GM12872 (cell line): Measurements from ENCODE around the gene FBXL16.

Experiments used
- TF ChIP-seq, protein P1 (sequence below): IDR thresholded peaks from 3 replicates; pipeline ENCODE4 v1.5.1; 2011; ENCODE audit warnings: low read depth, mild to moderate bottlenecking, low read length, moderate library complexity; ENCODE audit not compliant: insufficient read depth

Gene FBXL16

GRCh38 chr16:727291-727977 is 21.8 kb upstream of the FBXL16 start:
- TF ChIP-seq, protein P1, sequence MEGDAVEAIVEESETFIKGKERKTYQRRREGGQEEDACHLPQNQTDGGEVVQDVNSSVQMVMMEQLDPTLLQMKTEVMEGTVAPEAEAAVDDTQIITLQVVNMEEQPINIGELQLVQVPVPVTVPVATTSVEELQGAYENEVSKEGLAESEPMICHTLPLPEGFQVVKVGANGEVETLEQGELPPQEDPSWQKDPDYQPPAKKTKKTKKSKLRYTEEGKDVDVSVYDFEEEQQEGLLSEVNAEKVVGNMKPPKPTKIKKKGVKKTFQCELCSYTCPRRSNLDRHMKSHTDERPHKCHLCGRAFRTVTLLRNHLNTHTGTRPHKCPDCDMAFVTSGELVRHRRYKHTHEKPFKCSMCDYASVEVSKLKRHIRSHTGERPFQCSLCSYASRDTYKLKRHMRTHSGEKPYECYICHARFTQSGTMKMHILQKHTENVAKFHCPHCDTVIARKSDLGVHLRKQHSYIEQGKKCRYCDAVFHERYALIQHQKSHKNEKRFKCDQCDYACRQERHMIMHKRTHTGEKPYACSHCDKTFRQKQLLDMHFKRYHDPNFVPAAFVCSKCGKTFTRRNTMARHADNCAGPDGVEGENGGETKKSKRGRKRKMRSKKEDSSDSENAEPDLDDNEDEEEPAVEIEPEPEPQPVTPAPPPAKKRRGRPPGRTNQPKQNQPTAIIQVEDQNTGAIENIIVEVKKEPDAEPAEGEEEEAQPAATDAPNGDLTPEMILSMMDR = no peak

GRCh38 chr16:726438-727290 is 21.1 kb upstream of the FBXL16 start, which contains the start of the genes CCDC78 and HAGHL:
CCDC78 (minus strand) TSS chr16:726443; CDS start chr16:726367, 76 bp downstream.
HAGHL (plus strand) TSS chr16:727106; CDS start chr16:727510, 404 bp downstream.
- TF ChIP-seq, protein P1 = no peak

DNA sequence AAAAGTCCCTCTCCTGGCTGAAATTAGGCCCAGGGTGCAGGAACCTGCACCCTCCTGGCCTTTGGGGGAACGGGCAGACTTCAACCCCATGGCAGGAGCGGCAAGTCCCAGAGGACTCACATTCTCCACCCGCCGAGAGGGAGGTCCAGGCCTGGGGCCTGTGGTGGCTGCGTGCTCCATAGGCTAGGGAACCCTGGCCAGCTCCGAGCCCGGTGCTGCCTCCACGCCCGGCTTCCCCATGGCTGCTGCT is 20.5 kb upstream of the FBXL16 start:
- TF ChIP-seq, protein P1 = no peak

GRCh38 chr16:725463-726187 is 20.0 kb upstream of the FBXL16 start:
- TF ChIP-seq, protein P1 = no peak

GRCh38 chr16:725041-725376 is 19.4 kb upstream of the FBXL16 start:
- TF ChIP-seq, protein P1 = no peak

DNA sequence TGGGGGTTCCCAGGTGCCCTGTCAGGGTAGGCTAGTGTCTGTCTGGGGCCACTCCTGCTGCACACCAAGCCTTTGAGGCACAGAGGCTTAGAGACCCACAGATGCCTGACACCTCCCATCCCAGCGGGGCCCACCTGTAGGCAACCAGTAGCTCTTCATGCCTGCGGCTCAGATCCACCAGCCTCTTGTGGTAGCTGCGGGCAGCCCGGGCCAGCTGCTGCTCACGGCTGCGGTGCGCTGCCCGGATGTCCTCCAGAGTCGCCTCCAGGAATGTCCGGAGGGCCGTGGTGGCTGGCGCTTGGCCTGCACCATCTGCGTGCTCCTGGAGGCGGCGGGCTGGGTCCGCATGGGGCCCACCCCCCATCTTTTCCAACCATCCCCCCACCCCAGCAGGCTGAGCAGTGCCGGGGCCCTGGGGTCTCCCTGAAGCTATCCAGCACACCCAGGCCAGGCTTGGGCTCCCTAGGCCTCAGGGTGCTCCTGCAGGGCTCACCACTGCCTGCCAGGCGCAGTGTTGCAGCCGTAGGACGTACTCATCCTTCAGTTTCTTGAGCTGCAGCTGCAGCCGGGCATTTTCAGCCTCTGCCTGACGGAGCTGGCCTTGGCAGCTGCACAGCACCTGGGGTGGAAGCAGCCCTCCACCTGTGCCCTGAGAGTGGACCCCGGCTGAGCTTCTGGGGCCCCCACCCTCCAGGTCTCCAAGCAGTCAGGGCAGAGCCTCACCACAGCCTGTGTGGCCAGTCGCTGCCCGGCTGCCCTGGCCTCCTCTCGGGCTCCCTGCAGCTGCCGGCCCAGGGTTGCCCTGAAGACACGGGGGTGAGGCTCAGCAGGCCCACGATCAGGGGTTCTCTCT is 18.8 kb upstream of the FBXL16 start:
- TF ChIP-seq, protein P1 = no peak
